Gastroesophageal sphincter (tissue), 3 donors: ENCODE data around the gene ANKRD23.

ENCODE experiments used
- POLR2A ChIP-seq, 2 donors: fragments of 450-650 bp; IDR thresholded peaks; one replicate each; pipeline ENCODE4 v1.6.1; 2017; ENCODE audit warnings: antibody characterized with exemption in 2 of 2, mild to moderate bottlenecking in 2 of 2, moderate library complexity in 1 of 2
- POLR2AphosphoS5 ChIP-seq: sonication (generic); formaldehyde crosslinking; IDR thresholded peaks from one replicate; pipeline ENCODE4 v1.6.1; 2017; ENCODE audit warnings: antibody characterized with exemption
- TF ChIP-seq, protein P1 (sequence below), 4 experiments: fragments of 200-600 bp in 2 of 4; fragments of 450-650 bp in 2 of 4; sonication (generic) in 1 of 4; IDR thresholded peaks; one replicate each; pipeline ENCODE4 v1.5.1; 2017 to 2019; ENCODE audit warnings: antibody characterized with exemption in 4 of 4, mild to moderate bottlenecking in 2 of 4, moderate library complexity in 2 of 4

DNA sequence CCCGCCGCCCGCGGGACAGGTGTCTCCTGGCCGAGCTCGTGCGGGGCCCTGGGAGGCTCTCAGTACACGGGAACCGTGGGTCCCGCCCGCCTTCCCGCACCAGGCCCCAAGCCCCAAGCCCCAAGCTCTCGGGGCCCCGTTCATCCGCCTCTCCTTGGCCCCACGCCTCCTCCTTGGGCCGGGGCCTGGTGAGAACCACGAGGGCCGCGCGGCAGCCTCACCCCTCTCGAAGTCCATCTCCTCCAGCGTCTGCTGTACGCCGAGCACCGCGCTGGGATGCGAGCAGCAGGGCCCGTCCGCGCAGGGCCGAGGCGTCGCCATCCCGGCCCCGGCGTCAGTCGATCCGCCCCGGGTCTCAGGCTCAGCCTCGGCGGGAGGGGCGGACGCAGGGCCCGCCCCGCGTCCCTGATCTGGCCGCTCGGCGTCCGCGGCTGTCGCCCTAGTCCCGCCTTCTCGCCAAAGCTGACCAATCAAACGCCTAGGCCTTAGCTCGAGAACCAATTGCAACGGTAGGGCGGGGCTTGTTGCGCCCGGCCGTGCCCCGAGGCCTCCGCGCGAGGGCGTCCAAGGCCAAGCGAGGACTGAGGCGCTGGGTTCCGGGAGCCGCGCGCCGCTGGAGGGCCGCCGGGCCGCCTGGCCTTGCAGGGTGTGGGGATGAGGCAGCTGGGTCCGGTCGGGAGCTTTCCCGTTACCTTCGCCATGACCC lies 14.0 kb upstream of the ANKRD23 start, which contains the start of gene ANKRD39:
- TF ChIP-seq, protein P1, sequence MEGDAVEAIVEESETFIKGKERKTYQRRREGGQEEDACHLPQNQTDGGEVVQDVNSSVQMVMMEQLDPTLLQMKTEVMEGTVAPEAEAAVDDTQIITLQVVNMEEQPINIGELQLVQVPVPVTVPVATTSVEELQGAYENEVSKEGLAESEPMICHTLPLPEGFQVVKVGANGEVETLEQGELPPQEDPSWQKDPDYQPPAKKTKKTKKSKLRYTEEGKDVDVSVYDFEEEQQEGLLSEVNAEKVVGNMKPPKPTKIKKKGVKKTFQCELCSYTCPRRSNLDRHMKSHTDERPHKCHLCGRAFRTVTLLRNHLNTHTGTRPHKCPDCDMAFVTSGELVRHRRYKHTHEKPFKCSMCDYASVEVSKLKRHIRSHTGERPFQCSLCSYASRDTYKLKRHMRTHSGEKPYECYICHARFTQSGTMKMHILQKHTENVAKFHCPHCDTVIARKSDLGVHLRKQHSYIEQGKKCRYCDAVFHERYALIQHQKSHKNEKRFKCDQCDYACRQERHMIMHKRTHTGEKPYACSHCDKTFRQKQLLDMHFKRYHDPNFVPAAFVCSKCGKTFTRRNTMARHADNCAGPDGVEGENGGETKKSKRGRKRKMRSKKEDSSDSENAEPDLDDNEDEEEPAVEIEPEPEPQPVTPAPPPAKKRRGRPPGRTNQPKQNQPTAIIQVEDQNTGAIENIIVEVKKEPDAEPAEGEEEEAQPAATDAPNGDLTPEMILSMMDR (IDR thresholded peaks at IDR 0.05), result peak in 3 of 4 experiments; percentile 91 to 97 (median 92)
- peak; percentile 75 to 77 for TF ChIP-seq POLR2A (IDR thresholded peaks at IDR 0.05)
- TF ChIP-seq POLR2AphosphoS5, result peak; percentile 58
